ENCODE results near the gene HAL. TPM values are rescaled to one million over a fixed set of nuclear protein-coding genes. Genes with fewer than 3 reads are reported as not detected.

Gene HAL
- total and polyA plus RNA-seq, 2 of the 13 experiments (the other 11 are each of a cell fraction or from before 2014, with no cell fraction given) = 0.89 to 37.8 TPM

- no peak for TF ChIP-seq ZNF296 (CRISPR knock-in tag; conservative IDR thresholded peaks at IDR 0.05)
- 0 out of 2 replicates have a peak, but pooled peaks have one; percentile 7 for TF ChIP-seq GABPB1 (CRISPR knock-in tag; IDR thresholded peaks at IDR 0.05)
- TF ChIP-seq TBX2 (CRISPR knock-in tag; IDR thresholded peaks at IDR 0.05; ENCODE audit: borderline replicate concordance) = peak; percentile 64; the same call in 1 of the 2 replicates
- no peak for TF ChIP-seq KIAA2018 (CRISPR knock-in tag; IDR thresholded peaks at IDR 0.05; ENCODE audit: borderline replicate concordance)
- 0 out of 2 replicates have a peak, but pooled peaks have one; percentile 21 for TF ChIP-seq ZBTB2 (CRISPR knock-in tag; IDR thresholded peaks at IDR 0.05; ENCODE audit: low read depth)
- no peak for TF ChIP-seq ZNF512B (CRISPR knock-in tag; IDR thresholded peaks at IDR 0.05; ENCODE audit: borderline replicate concordance)
- no peak for TF ChIP-seq HMG20B (CRISPR knock-in tag; conservative IDR thresholded peaks at IDR 0.05)
- TF ChIP-seq TFE3 (CRISPR knock-in tag; IDR thresholded peaks at IDR 0.05) = no peak
- TF ChIP-seq NRL (CRISPR knock-in tag; IDR thresholded peaks at IDR 0.05; ENCODE audit: borderline replicate concordance) = peak; percentile 10; the same call in 1 of the 2 replicates
- no peak for TF ChIP-seq DPF2 (CRISPR knock-in tag; IDR thresholded peaks at IDR 0.05; ENCODE audit: borderline replicate concordance, low read depth)
- no peak for TF ChIP-seq RFX3 (CRISPR knock-in tag; IDR thresholded peaks at IDR 0.05)
- TF ChIP-seq SNAPC2 (CRISPR knock-in tag; IDR thresholded peaks at IDR 0.05) = no peak
- TF ChIP-seq YEATS4 (CRISPR knock-in tag; IDR thresholded peaks at IDR 0.05; ENCODE audit: borderline replicate concordance) = peak; percentile 67; the same call in 1 of the 2 replicates
- no peak for TF ChIP-seq ZNF317 (CRISPR knock-in tag; IDR thresholded peaks at IDR 0.05)
- no peak for TF ChIP-seq PRPF4 (IDR thresholded peaks at IDR 0.05; ENCODE audit: low read depth, low read length, poor library complexity, severe bottlenecking)
These were observed 52.8 kb downstream of the HAL start, which contains the start of gene AMDHD1 (continued) for GRCh38 chr12:95943330-95943842.
